Frontal cortex (tissue), 4 donors: ENCODE data around the gene PGAM5. TPM values are rescaled to one million over a fixed set of nuclear protein-coding genes. Genes with fewer than 3 reads are reported as not detected.
A peak's percentile ranks its signal among the peaks of the same experiment; 100 is the strongest.
"Not testable (repeated sequence)": the region's sequence is repeated elsewhere in the genome, so short reads cannot be mapped to it uniquely, and the experiment has no call there.

Source experiments
- DNase-seq, 2 donors: peaks; one replicate each; pipeline ENCODE4 v3.0.0; 2012; ENCODE audit warnings: low spot score in 2 of 2
- FAIRE-seq: peaks from 2 replicates; lab custom pipeline; 2012; peaks lifted over from hg19 to GRCh38; lab: Jason Lieb, UNC
- total RNA-seq: library from RNA; depleted of rRNA; stranded (reverse); fragments of >200 nt; gene quantifications from one replicate; pipeline ENCODE4 v1.2.3, GENCODE V29; 2014
- donor health status: control.
- donor health status: control.
- donor health status: control.

The PGAM5 gene
- total RNA-seq, 1 donor from 2014 or later, result 31.0 TPM

DNA sequence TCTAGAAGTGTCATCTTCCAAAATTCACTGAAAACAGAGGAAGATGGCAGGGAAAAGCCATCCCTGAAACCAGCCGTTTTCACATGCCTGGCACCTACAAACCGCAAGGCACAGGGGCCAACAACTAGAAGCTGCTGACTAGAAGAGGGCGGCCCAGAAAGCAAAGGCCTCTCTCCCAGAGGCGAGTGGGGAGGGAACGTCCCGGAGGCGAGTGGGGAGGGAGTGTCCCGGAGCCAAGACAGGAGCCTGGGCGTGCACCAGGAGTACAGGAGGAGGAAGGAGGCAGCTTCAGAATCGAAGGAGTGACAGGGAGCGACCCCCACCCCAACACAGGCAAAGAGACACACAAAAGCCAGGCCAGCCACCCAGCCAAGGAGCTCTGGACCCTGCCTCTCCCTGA lies 30.0 kb downstream of the PGAM5 start:
- no peak for FAIRE-seq
- no peak for DNase-seq

DNA sequence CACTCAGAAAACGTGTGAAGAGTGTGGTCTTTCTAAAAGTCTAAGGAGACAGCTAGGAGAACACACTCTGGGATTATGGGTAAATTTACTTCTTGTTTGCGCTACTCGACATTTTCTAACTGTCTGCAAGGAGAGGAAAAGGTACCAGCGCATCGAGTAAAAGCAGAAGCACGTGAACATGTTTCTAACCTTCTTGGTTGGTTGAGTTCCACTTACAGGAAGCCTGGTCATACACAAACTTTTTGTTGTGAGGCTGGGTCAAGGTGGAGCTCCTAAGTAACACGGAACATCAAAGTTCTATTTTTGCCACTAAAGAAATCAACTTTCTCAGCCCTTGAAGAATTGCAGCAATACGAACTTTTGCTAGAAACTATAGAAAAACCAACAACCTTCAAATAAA lies 31.0 kb downstream of the PGAM5 start:
- no peak for FAIRE-seq
- no peak for DNase-seq

DNA sequence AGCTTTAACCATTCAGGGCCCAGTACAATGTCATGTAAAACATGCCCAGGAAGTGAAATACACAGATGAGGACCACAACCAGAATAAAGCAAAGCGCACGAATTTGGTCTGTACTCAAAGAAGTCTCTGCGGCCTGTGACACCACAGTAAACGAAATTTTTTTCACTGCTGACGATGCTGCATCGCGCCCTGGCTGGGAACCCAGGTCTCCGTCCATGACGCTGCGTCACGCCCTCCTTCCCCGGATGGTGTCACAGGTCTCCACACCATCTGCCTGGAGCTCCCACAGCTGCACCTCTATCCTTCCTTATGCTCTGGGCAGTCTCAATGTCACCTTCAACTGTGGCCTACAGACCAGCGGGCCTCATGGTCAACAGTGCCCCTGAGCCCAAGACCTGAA lies 33.2 kb downstream of the PGAM5 start:
- FAIRE-seq (no peak), DNase-seq (no peak)

DNA sequence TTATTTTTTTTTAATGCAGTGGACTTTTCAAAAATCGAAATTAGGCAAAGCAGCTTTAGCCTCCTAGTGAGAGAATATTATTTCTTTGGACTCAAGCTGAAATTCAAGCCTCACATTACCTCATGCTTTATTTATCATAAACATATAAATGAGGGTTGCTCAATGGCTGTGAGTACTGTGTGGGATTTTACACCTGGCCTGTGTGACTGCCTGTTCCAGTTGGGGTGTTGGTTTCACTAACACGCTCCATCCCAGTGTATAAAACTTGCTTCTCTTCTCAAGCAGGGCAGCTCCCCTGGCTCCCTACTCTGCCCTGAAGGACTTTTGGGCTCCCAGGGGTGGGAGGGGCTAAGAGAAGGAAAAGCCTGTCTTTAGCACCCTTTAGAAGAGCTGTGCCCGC lies 36.0 kb downstream of the PGAM5 start:
- DNase-seq (no peak), FAIRE-seq (no peak)

DNA sequence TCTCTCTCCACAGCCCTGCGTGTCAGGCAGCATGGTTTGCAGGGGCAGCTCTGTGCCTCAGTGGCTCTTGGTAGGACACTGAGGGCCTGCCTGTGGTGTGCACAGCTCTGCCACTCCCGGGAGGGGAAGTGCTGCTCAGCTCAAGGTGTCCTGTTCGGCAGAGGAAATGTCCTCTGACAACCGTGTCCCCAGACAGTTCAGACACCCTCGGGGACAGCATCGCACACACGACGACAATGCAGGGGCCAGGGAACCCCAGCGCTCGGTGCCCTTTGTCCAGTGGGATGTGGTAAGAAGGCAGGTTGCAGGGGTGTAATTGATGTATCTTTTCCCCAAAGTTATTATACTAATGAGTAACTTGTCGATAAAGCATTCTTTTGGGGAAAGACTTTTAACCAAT lies 36.8 kb downstream of the PGAM5 start:
- FAIRE-seq, result no peak
- DNase-seq, result no peak

DNA sequence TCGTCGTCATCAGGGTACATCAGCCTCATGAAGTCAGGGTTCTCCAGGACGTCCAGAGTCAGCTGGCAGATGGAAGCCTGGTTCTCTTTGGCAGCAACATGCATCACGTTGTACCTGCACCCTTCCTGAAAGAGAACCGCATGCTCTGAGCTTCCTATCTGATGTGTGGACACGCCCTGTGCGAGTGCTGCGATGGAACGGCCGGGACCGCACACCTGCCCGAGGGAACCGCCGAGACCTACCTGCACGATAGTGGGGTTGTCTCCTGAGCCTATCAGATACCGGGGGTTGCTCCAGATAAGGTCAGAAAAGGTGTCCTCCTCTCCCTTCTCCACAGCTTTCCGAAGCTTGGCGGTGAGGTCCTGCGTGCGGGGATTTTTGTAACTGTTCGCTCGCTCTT lies 37.3 kb downstream of the PGAM5 start:
- DNase-seq (no peak), FAIRE-seq (no peak)

DNA sequence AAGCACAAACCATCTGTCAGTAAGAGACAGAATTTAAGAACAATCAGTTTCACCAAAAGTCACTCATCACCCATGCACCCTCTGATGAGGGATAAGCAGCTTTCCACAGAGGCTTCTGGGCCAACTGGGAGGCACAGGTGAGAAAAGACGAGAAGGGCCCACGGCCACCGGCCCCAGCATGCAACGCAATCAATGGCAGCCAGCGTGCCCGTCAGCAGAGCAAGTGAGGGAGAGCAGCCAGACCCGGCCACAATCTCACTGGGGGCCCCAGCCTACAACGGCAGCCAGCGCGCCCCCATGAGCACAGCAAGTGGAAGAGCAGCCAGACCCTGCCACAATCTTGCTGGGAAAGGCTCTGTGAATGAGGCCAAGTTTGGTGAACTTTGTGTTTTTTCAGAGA lies 37.7 kb downstream of the PGAM5 start:
- DNase-seq (no peak), FAIRE-seq (no peak)

DNA sequence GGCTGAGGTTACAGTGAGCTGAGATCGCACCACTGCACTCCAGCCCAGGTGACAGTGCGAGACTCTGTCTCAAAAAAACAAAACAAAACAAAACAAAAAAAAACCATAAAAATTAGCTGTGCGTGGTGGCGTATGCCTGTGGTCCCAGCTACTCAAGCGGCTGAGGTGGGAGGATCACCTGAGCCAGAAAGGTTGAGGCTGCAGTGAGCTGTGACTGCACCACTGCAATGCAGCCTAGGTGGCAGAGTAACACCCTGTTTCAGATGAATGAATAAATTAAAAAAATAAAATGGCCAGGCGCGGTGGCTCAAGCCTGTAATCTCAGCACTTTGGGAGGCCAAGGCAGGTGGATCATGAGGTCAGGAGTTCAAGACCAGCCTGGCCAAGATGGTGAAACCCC lies 43.0 kb downstream of the PGAM5 start:
- not testable (repeated sequence) for FAIRE-seq, DNase-seq

DNA sequence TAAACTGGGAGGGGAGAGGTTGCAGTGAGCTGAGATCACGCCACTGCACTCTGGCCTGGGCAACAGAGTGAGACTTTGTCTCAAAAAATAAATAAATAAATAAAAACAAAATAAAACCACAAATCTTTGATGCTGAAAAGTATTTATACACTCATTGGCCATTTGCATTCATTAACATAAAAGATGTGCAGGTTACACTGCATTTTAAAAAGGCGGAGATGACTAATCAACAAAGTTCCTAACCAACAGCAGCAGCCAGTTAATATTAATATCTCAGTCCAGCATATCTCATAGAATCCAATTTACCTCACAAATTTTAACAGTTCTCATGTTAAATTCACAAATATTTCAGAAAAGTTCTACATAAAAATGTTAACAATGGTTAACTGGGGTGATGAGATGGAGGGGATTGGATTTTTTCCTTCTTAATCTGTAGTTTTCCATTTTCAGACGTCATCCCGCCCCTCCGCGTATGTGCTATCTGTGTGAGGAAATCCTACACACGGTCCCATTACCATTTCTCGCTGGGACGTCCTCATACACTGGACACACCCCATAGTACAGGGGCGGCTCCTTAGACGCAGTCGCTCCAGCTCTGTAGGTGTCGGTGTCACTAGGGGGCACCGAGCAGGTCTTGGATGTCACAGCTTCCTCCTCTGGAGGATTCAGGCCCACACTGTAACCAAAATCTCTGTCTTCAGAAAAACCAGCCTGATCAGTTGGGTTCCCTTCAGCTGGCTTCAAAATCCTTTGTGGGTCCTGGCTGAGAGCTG lies 43.7 kb downstream of the PGAM5 start:
- FAIRE-seq (no peak), DNase-seq (no peak)

DNA sequence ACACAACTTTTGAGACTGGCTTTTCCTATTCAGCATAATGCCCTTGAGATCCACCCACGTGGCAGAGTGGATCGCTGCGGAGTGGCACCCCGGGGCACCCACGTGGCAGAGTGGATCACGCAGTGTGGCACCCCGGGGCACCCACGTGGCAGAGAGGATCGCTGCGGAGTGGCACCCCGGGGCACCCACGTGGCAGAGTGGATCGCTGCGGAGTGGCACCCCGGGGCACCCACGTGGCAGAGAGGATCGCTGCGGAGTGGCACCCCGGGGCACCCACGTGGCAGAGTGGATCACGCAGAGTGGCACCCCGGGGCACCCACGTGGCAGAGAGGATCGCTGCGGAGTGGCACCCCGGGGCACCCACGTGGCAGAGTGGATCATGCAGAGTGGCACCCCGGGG lies 48.2 kb downstream of the PGAM5 start:
- FAIRE-seq, DNase-seq: not testable (repeated sequence)

DNA sequence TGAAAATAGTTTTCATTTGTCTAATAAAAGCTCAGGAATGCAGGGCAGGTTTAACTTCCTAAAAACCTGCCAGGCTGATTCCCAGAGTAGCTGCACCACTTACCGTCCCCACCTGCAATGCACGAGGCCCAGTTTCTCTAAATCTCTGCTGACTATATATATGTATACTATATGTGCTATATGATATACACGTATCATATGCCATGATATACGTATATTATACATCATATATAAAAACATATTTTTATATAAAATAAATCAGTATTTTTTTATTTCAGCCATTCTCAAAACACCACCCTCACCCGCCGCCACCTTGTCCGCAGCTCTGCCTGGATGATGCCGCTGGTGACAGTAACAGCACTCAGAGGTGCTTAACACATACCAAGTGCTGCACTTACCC lies 48.7 kb downstream of the PGAM5 start:
- DNase-seq, result no peak
- no peak for FAIRE-seq

DNA sequence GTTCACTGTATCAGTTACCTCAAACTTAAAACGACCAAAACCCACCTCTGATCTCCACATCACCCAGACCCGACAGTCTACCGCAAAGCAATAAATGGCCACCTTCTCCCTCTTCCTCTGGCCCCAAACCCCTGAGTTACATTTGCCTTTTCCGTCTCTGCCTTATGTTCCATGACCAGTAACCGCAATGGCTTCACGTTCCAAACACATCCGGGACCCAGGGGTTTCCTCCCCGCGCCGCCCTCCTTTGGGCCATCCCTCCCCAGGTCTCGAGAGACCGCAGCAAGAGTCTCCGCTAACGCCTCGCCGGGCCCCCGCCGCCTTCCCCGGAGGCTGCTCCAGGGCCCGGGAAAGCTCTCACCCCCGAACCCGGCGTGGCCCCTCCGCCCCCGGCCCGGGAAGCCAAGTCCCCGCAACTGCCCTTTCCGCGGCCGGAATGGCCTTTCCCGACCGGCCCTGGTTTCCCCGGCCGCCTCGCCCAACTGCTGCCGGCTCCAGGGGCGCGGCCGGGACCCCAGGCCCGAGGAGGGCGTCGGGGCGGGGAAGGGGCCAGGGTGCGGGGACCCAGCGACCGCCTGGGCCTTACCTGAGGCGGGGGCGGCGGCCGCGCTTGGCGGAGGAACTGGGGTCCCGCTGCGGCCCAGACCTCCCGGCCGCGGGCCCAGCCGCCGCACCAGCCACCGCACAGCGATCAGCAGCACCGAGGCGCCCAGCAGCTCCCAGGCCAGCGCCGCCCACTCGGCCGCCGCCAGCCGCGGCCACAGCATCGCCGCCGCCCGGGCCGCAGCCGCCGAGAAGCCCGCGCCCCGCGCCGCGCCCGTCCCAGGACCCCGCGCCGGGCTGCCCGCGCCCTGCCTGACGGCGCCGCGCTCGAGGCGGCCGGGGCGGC lies 50.6 kb downstream of the PGAM5 start, which contains the start of gene ANKLE2:
Gene ANKLE2 (minus strand): TSS at position 801 of the 889 bp plus-strand sequence. CDS start 34 bp downstream, at position 767.
- FAIRE-seq, result no peak

DNA sequence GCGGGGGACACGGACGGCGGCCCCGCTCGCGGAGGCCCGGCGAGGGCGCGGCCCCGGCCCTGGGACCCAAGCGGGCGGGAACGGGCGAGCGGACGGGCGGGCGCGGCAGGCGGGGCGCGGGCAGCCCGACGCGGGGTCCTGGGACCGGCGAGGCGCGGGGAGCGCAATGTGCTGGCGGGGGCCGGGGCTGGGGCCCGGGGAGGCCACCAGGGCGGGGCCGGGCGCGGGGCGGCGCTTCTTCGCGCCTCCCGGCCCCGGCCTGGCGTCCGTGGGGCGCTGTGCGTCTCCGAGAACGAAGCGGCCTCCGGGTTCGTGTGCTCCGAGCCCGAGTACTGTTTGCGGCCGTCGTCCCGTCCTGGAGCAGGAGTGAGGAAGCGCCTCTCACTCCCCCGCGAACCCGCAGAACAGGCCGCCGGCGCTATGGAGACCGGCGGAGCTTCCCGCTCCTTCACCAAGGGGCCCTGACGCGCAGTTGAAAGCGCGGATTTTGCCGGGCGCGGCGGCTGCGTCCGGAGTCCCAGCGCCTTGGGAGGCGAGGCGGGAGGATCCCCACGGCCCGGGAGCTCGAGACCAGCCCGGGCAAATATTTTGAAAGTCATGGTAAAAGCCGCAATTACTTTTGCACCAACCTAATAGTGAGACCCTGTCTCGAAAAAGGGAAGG lies 51.4 kb downstream of the PGAM5 start:
- FAIRE-seq (no peak), DNase-seq (peak; percentile 94 to 96)

More for the DNA sequence above, 50.6 kb downstream of the PGAM5 start, which contains the start of gene ANKLE2:
- peak; percentile 52 to 77 for DNase-seq

DNA sequence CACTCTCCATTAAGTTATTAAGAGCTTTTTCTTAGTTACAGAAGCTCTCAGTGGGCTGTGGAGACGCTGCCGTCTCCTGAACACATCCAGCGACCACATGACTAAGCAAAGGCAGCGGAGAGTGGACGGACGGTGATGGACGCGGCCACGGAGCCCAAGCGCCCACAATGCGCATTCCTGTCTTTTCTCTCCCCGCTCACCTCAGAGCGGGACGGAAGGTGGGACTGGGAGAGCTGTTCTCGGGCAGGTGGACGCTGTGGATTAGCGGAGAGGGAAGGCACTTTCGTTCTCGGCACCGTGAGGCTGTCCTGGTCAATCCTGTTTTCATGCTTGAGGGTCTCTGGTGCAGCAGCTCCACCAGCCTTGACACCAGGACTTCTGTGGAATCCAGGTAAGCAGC lies 53.6 kb downstream of the PGAM5 start:
- FAIRE-seq (no peak), DNase-seq (no peak)

DNA sequence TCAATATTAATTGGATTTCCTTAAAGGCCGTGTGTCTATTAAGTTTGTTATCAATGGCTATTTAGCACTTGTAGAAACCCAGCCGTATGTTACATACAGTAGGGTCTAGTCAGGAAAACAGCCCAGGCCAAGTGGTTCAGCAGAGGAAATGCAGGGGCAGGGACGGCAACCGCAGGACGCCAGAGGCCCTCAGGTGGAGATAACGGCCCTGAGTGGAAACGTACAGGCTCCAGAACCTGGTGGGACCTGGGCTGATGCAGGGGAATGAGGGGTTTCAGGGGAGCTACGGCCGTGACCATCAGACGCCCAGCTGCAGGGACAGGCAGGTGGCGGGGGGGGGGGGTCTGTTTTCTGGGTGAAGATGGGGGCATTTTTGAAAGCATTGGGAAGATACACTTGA lies 54.7 kb downstream of the PGAM5 start:
- DNase-seq, result no peak
- FAIRE-seq, result no peak

DNA sequence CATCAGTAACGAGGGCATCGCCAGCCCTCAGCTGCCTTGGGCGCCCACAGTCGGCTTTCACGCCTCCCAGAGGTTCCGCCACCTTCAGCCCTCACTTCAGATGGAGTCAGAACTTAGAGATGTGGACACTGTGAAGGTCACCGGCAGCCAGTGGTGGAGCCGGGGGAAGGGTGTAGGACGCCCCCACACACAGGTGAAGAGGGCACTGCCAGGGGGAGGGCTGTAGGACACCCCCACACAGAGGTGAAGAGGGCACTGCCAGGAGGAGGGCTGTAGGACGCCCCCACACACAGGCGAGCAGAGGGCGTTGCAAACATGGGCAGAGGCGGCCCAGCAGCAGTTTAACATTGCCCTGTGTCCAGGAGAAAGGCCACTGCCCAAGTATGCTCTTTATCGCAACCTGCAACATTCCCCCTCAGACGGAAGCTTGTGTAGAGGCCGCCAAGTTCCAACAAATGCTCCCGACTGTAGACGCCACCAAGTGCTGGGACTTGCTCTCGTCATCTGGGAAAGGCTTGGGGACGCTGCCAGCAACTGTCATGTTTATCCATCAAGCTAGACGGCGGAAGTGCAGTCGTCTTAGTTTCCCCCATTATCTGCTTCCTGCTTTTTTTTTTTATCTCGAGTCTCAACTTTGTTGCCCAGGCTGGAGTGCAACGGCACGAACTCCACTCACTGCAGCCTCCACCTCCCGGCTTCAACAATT lies 55.9 kb downstream of the PGAM5 start:
- FAIRE-seq, result no peak
- DNase-seq, result no peak

DNA sequence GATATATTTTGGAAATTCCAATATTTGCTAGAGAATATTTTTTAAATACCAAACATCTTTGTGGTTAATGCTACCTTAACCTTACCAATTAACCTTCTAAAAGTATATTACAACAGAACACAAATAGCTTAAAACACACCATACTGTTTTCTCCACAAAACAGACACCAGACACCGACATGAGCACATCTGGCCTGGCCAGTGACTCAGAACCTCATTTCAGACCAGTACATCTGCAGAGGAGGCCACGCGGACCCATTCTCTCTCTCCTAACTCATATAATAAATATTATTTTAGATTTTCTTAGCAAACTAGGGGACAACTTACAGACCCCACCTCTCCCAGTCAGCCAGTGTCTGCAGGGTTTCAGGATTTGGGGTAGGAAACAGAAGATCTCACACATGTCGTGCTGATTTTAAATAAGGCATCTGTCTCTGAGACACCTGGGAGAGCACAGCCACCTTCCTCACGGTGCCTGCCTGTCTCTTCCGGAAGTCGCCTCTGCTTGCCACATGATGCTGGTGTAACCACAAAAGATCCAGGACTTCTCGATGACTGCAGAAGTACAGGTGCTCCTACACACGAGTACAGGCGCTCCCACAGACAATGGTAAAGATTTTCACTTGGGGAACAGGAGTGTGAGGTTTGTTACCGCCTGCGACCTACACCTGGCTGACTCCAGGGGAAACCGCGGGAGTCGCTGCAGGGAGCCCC lies 60.6 kb downstream of the PGAM5 start:
- no peak for FAIRE-seq
- no peak for DNase-seq
